ENCODE measurements around the gene MEI1.

- TF ChIP-seq CTCF (IDR thresholded peaks at IDR 0.05; ENCODE audit: insufficient read depth, low read depth, low read length), result no peak
- TF ChIP-seq EZH2 (IDR thresholded peaks at IDR 0.05; ENCODE audit: insufficient read depth, low read length), result no peak
Observed at GRCh38 chr22:41732096-41732772, 32.9 kb downstream of the MEI1 start.
